GM12892 (cell line): Measurements from ENCODE around the gene RAB31.

Experiments
- POLR2A ChIP-seq: IDR thresholded peaks from 2 replicates; pipeline ENCODE4 v1.6.1; 2011; ENCODE audit warnings: low read depth, low read length, control low read depth
- POLR2AphosphoS5 ChIP-seq: IDR thresholded peaks from 2 replicates; pipeline ENCODE4 v1.6.1; 2011; ENCODE audit warnings: low read depth, low read length, control low read depth

DNA sequence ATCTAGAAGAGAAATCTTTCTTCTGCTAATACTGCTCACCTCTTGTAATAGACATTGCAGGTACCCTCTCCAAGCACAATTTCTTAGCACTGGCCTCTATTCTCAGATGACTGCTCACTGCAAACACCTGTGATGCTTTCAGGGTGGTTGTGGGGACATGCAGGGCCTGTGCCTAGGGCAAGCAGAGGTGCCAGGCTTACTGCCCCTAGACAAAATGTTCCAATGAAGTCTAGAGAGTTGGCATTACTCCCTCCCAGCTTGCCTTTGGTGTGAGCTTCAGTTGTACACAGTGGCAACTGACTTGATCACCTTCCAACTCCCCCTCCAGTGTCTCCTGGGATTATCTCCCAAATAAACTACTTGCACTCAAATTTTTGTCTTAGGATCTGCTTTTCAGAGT, 164.7 kb downstream of the RAB31 start:
- TF ChIP-seq POLR2A, result no peak
- TF ChIP-seq POLR2AphosphoS5, result no peak
